T-helper 2 cell treated with Interferon-gamma antibody and Interleukin-4, amounts not matched to agents 100 ng/mL and 5 ng/mL, for 36 hours (primary cell): ENCODE results near the gene ADCY5. TPM values are rescaled to one million over a fixed set of nuclear protein-coding genes. Genes with fewer than 3 reads are reported as not detected.

Source experiments
- intact Hi-C: fragments of 100-400 bp; cut with micrococcal nuclease; formaldehyde crosslinking; loops from one replicate; pipeline ENCODE4 v1.15.1; 2023
- total RNA-seq: library from RNA; stranded (reverse); gene quantifications from 2 replicates; pipeline ENCODE4 v1.2.3, GENCODE V29; 2022

The ADCY5 gene
- total RNA-seq, 1 donor from 2014 or later = not detected

DNA sequence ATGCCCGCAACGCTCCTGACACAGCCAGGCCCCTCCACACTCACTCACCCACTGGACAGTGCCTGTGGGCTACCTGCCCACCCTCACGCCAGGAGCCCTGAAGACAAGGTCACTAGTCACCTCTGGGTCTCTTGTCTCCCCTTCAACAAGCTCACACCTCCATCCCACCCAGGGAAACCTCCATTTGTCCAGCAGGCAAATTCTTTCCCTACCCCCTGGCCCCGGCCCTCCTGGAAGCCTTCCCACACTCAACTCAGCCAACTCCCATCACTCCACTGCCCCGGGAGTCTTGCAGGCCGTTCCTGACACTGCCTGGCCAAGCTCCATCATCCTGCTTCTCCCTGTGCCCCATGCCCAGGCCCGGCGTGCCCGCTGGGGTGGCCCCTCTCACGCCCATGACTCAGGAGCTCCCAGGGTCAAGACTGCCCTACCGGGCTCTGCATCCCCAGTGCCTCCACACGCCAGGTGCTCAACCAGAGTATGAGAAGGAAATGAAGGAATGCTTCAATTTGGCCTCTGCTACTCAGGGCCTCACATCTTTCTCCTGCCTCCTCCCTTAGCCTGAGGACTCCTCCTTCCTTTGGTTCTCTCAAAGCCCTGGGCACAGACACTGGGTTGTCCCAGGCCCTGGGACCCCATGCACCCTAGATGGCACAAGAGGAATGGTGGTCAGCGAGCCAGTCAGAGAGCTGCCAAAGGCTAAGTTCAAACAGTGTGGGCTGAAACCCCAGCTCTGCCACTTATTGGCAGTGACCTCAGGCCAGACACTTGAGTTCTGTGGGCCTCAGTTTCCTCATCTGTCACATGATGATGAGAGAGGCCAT, 158.6 kb downstream of the ADCY5 start:
- intact Hi-C loops = no loop called here

DNA sequence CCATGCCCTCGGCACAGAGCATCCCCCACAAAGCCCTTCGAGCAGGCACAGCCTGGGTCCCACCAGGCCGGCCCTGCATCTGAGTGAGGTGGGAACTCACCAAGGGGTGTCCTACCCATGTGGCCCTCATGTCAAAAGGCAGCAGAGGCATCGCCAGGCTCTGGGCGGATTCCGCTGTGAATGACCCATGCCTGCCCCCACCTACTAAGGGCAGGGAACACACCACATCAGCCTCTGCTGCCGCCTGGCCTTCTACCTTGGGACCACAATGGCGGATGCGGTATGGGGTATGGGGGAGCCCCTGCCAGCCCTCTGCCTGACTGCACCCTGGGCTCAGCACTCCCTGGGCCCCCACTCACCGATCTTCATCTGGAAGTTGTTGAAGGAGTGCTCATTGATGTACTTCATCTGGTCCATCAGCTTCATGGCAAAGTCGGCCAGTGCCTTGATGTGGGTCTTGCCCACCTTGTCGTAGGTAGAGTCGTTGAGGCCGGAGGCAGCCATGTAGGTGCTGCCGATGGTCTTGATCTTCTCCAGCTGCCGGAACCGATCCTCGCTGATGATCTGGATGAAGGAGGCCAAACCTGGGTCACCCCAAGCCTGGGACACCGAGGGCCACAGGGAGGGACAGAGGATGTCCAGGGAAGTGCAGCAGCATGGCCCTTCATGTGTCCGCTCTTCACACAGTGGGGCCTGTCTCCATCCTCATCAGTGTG, 159.3 kb downstream of the ADCY5 start:
- intact Hi-C loops = no loop called here

DNA sequence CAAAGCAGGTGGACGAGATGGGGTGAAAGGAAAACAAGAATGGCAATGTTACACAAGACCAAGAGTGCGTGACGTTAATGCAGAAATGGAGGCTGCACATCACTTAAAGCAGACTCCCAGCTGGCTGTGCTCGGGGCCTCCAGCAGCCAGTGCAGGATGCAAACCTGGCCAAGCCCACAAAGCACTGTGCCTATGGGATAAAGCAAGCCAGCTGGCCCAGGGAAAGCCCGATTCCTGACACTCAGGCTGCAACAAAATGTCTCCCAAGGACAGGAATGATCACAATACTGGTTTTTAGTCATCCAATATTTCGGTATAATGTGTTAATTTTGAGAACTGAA, 161.0 kb downstream of the ADCY5 start:
- intact Hi-C loops = no loop called here

DNA sequence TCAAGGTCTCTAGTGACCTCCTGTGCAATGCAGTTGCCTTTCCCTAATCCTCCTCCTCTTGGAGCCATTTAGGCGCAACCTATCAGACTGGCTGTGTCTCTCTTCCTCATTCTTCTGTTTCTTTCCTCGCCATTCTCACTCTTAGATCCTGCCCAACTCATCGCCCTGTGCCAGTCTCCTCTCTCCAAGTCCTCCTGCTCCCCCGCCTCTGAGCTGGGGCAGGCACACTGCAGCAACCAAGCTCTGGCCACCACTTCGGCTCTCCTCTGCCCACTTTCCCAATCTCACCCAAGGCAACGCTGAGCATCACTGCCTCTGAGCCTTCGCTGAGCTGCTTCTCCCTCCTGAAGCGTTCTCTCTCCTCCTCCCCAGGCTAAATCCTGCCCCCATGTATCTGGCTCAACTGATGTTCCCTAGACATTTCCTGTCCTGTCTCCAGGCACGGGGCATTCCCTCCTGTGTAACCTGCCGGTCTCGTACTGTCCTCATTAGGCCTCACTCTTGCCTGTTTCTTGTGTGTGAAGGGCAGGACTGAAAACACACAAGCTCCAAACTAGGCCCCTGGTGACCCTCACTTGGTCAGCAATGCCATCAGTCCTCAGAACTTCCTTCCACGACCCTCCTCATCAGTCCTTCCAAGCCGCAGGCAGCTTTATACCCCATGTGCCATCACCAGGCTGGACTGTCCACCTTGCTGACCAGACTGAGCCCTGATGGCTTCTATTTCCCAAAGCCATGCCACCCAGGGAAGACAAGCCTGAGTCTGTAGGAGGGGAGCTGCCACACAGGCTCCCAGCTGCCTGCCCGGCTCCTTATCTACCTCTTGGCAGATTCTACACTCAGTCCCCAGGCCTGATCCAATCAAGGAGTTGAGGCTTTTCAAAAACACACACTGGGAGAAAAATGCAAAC, 161.6 kb downstream of the ADCY5 start:
- intact Hi-C loops = no loop called here

- intact Hi-C loops = no loop called here
Measured at GRCh38 chr3:123286308-123287023, 162.4 kb downstream of the ADCY5 start.

DNA sequence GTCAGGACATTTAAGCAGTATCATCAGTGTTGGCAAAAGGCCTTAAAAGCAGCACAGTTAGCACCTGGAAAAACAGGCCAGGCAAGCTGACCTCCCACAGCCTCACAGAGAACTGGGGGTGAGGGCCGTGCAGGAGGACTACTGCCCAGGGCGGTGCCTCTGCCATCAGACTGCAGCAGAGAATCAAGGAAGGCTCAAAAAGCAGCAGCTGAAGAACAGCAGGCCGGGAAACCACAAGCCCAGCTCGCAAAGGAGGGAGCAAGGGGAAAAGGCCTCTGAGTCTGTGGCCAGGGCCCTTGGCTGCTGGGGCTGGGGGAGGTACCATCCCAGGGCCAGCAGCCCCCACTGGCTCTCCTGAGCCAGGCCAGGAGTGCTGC, 163.0 kb downstream of the ADCY5 start:
- intact Hi-C loops = no loop called here

DNA sequence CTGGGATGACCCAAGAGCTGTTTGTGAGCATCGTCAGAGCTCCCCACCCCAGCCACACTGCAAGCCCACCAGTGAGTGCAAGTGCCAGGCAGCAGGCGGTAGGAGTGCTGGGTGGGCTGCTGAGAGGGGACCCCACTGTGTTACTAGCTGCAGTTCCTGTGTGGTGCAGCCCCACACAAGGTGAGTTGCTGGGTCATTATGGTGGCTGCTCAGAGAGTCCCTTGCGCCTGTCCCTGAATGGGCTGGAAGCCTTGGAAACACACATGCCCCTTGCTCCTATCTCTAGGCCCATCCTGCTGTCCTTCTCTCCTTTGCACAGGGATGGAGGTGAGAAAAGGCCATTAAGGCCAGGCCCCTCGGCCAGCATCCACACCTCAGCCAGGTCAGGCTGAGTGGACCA, 163.4 kb downstream of the ADCY5 start:
- intact Hi-C loops = no loop called here

DNA sequence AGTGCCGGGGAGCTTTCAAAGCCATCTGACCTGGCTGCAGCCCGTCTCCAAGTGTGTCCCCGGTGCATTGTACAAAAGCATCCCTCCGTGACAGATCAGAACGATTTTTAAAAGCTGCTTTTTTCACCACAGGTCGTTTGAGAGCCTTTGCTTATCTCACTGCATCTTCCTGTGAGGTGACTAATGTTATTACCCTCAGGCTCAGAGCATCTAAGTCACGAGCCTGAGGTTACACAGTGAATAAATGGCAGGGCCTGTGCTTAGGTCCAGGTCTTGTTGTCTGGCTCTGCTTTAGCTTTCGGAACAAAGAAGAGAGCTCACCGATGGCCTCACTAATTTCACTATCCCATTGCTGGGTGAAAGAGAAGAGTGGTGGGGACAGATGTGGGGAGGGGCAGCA, 163.8 kb downstream of the ADCY5 start:
- intact Hi-C loops = no loop called here

- intact Hi-C loops = no loop called here
Measured at GRCh38 chr3:123284399-123285010, 164.4 kb downstream of the ADCY5 start.

DNA sequence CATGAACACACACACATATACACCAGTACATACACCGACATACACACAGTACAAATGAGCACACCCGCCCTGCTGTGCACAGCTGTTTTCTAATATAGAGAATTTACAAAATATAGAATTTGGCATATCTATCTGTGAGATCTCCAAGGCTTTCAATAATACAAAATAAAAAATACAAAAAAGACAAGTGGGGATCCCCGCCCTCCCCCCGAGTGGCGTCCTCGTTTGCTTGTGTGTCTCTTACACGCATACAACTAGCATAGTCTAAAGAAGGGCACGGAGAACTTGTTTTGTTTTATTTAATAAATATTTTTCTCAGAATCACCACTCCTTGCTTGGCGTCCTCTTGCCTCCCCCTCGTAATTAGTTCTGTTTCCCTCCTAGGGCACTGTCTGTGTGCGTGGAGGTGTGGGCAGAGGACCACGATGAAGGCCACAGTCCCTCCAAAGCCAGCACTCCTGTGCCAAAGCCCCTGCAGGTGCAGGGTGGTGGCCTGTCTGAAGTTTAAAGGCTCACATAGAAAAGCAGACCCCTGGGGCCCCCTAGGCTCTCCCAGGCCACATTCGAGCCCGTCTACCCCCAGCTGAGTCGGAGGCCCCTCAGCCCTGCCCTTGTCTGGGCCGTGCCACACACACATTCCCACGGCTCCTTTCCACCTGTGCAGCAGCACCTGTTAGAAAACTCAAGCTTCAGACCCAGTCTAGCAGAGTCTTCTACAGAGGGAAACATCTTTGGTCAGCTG, 165.1 kb downstream of the ADCY5 start:
- intact Hi-C loops = no loop called here

DNA sequence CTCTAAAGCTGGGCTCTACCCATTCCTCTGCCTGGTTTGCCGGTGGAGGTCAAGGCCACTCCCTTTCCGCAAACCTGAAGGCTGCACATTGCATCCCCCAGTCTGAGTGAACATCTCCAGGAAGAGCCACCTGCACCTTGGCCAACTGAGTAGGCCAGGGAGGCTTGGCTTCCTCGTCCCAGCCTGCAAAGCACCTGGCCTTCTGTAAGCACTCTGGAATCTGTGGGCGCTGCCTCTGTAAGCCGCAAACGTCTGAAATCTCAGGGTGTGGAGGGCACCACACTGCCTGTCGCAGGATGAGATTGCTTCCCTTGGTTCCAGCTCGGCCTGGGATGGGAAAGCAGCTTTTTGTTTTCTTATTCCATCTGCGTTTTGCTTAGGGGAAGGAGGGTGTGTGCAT, 165.8 kb downstream of the ADCY5 start:
- intact Hi-C loops = no loop called here

GRCh38 chr3:123282461-123282860, 166.4 kb downstream of the ADCY5 start:
- intact Hi-C loops = no loop called here

DNA sequence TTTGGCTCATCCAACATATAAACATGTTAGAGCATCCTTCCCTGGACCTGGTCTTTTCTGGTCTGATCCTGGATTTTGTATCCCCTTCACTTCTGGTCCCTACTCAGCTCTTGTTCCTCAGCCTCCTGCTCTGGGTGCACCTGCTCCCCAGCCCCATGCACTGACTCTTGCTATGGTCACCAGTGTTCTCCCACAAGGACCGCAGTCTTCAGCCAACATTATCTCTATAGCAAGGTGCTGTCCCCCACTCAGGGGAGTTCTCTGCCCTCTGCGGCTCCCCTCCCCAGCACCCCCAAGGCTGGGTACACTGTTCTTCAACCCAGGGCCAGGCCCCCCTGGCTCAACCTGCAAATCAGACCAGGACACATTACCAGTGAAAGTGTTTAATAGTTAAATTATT, 167.0 kb downstream of the ADCY5 start:
- intact Hi-C loops = no loop called here

- intact Hi-C loops = no loop called here
Measured at GRCh38 chr3:123281406-123281805, 167.5 kb downstream of the ADCY5 start.

DNA sequence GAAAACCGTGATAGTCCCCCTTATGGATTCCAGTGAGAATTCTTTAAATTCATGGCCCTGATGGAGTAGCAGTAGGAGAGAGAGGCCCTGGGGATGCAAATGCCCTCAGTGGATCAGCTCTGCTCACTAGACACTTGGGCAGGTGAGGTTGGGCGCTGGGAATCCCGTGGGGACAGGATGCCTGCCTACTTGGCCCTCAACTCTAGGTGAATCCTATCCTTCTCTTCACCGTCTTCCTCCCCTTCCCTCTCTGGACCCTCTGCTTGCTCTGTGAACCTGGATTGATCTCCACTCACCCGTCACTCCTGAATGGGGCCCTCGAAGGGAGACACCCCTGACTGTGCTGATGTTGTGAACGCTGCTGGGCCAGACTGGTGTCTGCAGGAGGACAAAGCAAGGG, 169.8 kb downstream of the ADCY5 start:
- intact Hi-C loops = no loop called here

DNA sequence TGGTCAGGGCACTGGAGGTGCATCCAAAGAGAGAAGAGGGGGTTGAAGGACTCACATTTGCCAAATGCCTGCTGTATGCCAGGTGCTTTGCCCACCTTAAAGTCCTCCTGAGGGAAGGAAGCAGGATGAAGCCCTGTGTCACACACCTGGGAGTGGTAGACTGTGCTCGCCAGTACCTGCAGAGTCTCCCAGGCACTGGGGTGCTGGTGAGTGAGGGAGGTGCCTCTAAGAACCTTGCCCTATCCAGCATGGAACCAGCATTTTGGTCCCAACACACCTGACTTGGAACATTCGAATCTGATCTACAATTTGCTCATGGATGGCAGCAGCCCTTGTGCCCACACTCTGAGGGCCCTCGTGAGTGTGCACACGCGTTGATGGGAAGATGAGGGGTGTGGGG, 170.4 kb downstream of the ADCY5 start:
- intact Hi-C loops = no loop called here

GRCh38 chr3:123277106-123277505, 171.8 kb downstream of the ADCY5 start:
- intact Hi-C loops = no loop called here

DNA sequence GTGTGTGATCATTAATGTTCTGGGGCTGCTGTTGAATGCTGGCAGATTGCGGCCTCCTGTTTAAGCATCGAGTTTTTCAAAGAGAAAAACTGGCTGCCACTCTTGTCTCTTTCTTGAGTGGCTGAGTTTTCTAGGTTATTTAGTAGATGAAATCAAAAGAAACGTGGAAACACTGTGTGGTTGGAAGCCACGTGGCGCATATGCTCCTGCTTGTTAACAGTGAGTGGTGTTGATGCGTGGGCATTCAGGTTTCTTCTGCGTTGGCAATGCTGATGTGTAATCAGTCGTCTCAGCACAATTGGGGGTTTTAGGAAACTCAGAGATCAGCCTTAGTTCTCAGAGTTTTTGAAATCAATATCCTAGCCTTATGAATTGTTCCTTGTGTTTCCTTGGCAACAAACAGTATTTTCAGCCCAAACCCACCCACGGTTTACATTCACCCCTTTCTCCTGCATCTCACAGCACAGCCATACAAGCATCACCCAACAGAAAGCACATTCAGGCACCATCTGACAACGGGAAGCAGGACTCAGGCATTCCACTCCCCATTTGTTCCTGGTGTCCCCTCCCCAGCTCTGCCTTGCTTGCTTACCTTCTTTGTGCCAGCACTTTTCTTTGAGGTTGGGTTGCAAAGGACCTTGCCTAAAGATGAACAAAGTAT, 172.4 kb downstream of the ADCY5 start:
- intact Hi-C loops = no loop called here

- intact Hi-C loops = no loop called here
Measured at GRCh38 chr3:123275691-123276090, 173.2 kb downstream of the ADCY5 start.

DNA sequence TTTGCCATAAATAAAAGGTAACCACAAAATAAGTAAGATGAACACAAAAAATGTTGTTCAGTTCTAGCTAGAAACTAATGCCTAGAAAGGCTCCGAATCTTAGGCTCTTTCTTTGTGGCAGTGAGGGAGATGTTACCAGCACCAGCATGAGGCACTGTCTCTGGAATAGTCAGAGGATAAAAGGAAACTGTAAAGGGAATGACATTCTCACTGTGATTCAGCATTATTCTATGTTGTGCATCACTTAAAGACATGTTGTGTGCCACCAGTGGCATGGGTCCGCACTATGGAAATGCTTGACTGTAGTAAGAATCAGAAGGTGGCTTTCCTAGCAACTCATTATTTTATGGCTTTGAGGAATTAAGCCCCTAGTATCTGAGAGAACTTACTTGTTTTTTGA, 176.3 kb downstream of the ADCY5 start:
- intact Hi-C loops = no loop called here
